Hepatocyte (in vitro differentiated cells): ENCODE measurements around the gene SGO1. TPM values are rescaled to one million over a fixed set of nuclear protein-coding genes. Genes with fewer than 3 reads are reported as not detected.
A peak's percentile ranks its signal among the peaks of the same experiment; 100 is the strongest.

Experiments
- DNase-seq: peaks from one replicate; pipeline ENCODE4 v3.0.0-alpha.2; 2016; ENCODE audit warnings: low spot score
- H2AFZ ChIP-seq: fragments of 200-600 bp; sonication (generic); 2 replicates; pipeline ENCODE4 v1.6.0; 2016; ENCODE audit warnings: antibody characterized with exemption, mild to moderate bottlenecking
- H3K27ac ChIP-seq: fragments of 200-600 bp; sonication (generic); 2 replicates; pipeline ENCODE4 v1.5.1; 2016; ENCODE audit warnings: mild to moderate bottlenecking
- H3K27me3 ChIP-seq: fragments of 200-600 bp; sonication (generic); 2 replicates; pipeline ENCODE4 v1.6.1; 2016
- H3K36me3 ChIP-seq: fragments of 200-600 bp; sonication (generic); replicated peaks from 2 replicates; pipeline ENCODE4 v1.5.1; 2016; ENCODE audit warnings: low read depth; ENCODE audit not compliant: insufficient read depth
- H3K4me1 ChIP-seq: fragments of 200-600 bp; sonication (generic); 2 replicates; pipeline ENCODE4 v1.5.1; 2016; ENCODE audit warnings: mild to moderate bottlenecking, moderate library complexity; ENCODE audit not compliant: insufficient read depth
- H3K4me2 ChIP-seq: fragments of 200-600 bp; sonication (generic); 2 replicates; pipeline ENCODE4 v1.6.0; 2016
- H3K4me3 ChIP-seq: fragments of 200-600 bp; sonication (generic); 2 replicates; pipeline ENCODE4 v1.5.1; 2016; ENCODE audit warnings: mild to moderate bottlenecking
- H3K79me2 ChIP-seq: fragments of 200-600 bp; sonication (generic); 2 replicates; pipeline ENCODE4 v1.6.0; 2017; ENCODE audit warnings: mild to moderate bottlenecking
- H3K9me2 ChIP-seq: fragments of 200-600 bp; sonication (generic); replicated peaks from 2 replicates; pipeline ENCODE4 v1.6.0; 2017; ENCODE audit warnings: mild to moderate bottlenecking; ENCODE audit not compliant: insufficient read depth
- H3K9me3 ChIP-seq: fragments of 200-600 bp; sonication (generic); 2 replicates; pipeline ENCODE4 v1.5.1; 2016; ENCODE audit warnings: low read depth, mild to moderate bottlenecking
- H4K20me1 ChIP-seq: fragments of 200-600 bp; sonication (generic); 2 replicates; pipeline ENCODE4 v1.6.0; 2016; ENCODE audit warnings: mild to moderate bottlenecking; ENCODE audit not compliant: insufficient read depth, poor library complexity, severe bottlenecking
- CTCF ChIP-seq: fragments of 200-600 bp; sonication (generic); IDR thresholded peaks from 2 replicates; pipeline ENCODE4 v1.5.1; 2016; ENCODE audit warnings: antibody characterized with exemption, mild to moderate bottlenecking; ENCODE audit not compliant: poor library complexity
- EZH2 ChIP-seq: fragments of 200-600 bp; sonication (generic); IDR thresholded peaks from 2 replicates; pipeline ENCODE4 v1.6.1; 2016; ENCODE audit warnings: antibody characterized with exemption, mild to moderate bottlenecking, borderline replicate concordance
- EZH2phosphoT487 ChIP-seq: fragments of 200-600 bp; sonication (generic); IDR thresholded peaks from one replicate; pipeline ENCODE4 v1.6.1; 2018; ENCODE audit warnings: antibody characterized with exemption, mild to moderate bottlenecking, low read depth, moderate library complexity; ENCODE audit not compliant: unreplicated experiment, severe bottlenecking
- WGBS: methylation state at CpG from one replicate; pipeline ENCODE4 v1.1.6; 2016; ENCODE audit warnings: low lambda C conversion rate; ENCODE audit errors: missing lambda C conversion rate; 5-methylcytosine and 5-hydroxymethylcytosine counted together
- polyA plus RNA-seq: library from polyadenylated mRNA; unstranded; fragments of >200 nt; fragmentation: Nextera tagmentation; extraction: Ambion mirVana; gene quantifications from 2 replicates; pipeline ENCODE4 v1.2.1, GENCODE V29; 2016
- total RNA-seq: library from RNA; depleted of rRNA; stranded (reverse); fragments of >200 nt; gene quantifications from 2 replicates; pipeline ENCODE4 v1.2.3, GENCODE V29; 2014

Gene SGO1
- total and polyA plus RNA-seq, 2 experiments from 2014 or later = 5.8 to 6.7 TPM

DNA sequence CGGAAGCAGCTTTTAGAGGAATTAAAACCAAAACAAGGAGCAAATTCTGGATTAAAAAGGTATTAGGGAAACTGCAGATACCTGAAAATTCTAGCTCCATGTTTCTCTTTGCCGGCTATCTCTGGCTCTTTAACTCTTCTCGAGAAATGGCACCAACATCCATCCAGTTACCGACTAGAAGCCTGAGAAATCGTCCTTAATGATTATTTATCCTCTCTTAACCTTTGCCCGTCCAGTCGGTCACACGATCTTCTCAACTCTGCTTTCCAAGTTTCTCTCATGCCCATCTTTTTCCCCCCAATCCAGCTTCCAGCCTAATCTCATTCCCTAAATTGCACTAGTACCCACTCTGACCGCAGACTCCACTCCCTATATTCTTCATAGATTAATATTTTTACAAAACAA, 596 bp upstream of the SGO1 start:
- Histone ChIP-seq H3K4me3 (peak overlapping the region; percentile 48), H3K4me2 (peak overlapping the region; percentile 83), H3K9me3 (no peaks in the 10 kb centered on the region)

DNA sequence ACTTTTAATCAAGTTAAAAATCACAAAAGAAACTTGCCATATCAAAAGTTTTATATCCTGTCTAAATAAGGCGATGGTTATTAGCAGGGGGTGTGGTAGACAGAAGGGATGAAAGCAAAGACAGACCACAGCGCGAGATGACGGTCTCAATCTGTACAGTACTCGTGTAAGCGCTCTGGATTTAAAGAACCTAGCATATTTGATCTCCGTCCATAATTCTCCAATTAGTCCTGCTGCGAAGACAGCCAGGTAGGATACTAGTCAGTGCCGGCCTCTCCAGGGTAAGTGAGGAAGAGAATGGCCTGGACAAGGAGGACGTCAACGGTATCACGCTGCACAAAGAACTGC, 701 bp downstream of the SGO1 start:
- no peak for TF ChIP-seq EZH2phosphoT487
- no peak for TF ChIP-seq CTCF
- no peak for TF ChIP-seq EZH2
- Histone ChIP-seq H3K27me3 (no peaks in the 10 kb centered on the region), H3K79me2 (peaks cover 13% of the 10 kb centered on the region), H3K4me2 (peak overlapping the region; percentile 89), H4K20me1 (no peaks in the 10 kb centered on the region), H3K36me3 (no peaks in the 10 kb centered on the region), H3K27ac (peak overlapping the region; percentile 12), H3K4me1 (peaks cover 9% of the 10 kb centered on the region), H3K9me2 (no peaks in the 10 kb centered on the region), H3K4me3 (peak overlapping the region; percentile 80), H2AFZ (peak overlapping the region; percentile 77), H3K9me3 (no peaks in the 10 kb centered on the region)
- WGBS = 2% methylated on average over 12 of the region's 12 CpGs
- peak; percentile 16 for DNase-seq

More for the DNA sequence above, 596 bp upstream of the SGO1 start:
- H3K9me2 ChIP-seq = no peaks in the 10 kb centered on the region
- peak; percentile 14 for DNase-seq
- TF ChIP-seq CTCF (no peak), EZH2phosphoT487 (no peak), EZH2 (no peak)
- H3K27me3 ChIP-seq = no peaks in the 10 kb centered on the region
- no peaks in the 10 kb centered on the region for H4K20me1 ChIP-seq
- peak overlapping the region; percentile 88 for H3K27ac ChIP-seq
- WGBS = 2% methylated on average over 9 of the region's 9 CpGs
- peak overlapping the region; percentile 72 for H2AFZ ChIP-seq
- H3K79me2 ChIP-seq = peaks cover 13% of the 10 kb centered on the region
- H3K4me1 ChIP-seq = peaks cover 9% of the 10 kb centered on the region
- H3K36me3 ChIP-seq = no peaks in the 10 kb centered on the region

- peaks cover 13% of the 10 kb centered on the region for H3K79me2 ChIP-seq
- H3K4me1 ChIP-seq = peaks cover 4% of the 10 kb centered on the region
- TF ChIP-seq EZH2phosphoT487 (no peak), EZH2 (no peak), CTCF (no peak)
- no peaks in the 10 kb centered on the region for H3K9me2 ChIP-seq
- H3K27me3 ChIP-seq = no peaks in the 10 kb centered on the region
- 97% methylated on average over 4 of the region's 4 CpGs for WGBS
- no peak overlapping the region for H3K27ac ChIP-seq
- no peaks in the 10 kb centered on the region for H3K9me3 ChIP-seq
- H4K20me1 ChIP-seq = no peaks in the 10 kb centered on the region
- no peak overlapping the region for H3K4me2 ChIP-seq
- H2AFZ ChIP-seq = no peak overlapping the region
- no peak for DNase-seq
- H3K36me3 ChIP-seq = no peaks in the 10 kb centered on the region
- H3K4me3 ChIP-seq = no peak overlapping the region
Measured at GRCh38 chr3:20182206-20182605, 3.8 kb downstream of the SGO1 start.

- peaks cover 13% of the 10 kb centered on the region for H3K79me2 ChIP-seq
- no peak for TF ChIP-seq EZH2
- no peak for TF ChIP-seq EZH2phosphoT487
Measured at GRCh38 chr3:20181276-20181675, 4.7 kb downstream of the SGO1 start.

More at GRCh38 chr3:20181276-20181675, 4.7 kb downstream of the SGO1 start:
- 81% methylated on average over 3 of the region's 3 CpGs for whole genome bisulfite sequencing
- DNase-seq = no peak
- Histone ChIP-seq H3K27me3 (no peaks in the 10 kb centered on the region), H3K4me2 (no peak overlapping the region), H3K4me3 (no peak overlapping the region), H3K9me2 (no peaks in the 10 kb centered on the region), H3K27ac (no peak overlapping the region), H4K20me1 (no peaks in the 10 kb centered on the region), H3K4me1 (no peaks in the 10 kb centered on the region), H2AFZ (no peak overlapping the region), H3K36me3 (no peaks in the 10 kb centered on the region), H3K9me3 (no peaks in the 10 kb centered on the region)
